ENCODE data around the gene FOXP1. TPM values are rescaled to one million over a fixed set of nuclear protein-coding genes. Genes with fewer than 3 reads are reported as not detected.

The FOXP1 gene
- total RNA-seq, 4 donors from 2014 or later, result 169 to 300 (median 202) TPM

DNA sequence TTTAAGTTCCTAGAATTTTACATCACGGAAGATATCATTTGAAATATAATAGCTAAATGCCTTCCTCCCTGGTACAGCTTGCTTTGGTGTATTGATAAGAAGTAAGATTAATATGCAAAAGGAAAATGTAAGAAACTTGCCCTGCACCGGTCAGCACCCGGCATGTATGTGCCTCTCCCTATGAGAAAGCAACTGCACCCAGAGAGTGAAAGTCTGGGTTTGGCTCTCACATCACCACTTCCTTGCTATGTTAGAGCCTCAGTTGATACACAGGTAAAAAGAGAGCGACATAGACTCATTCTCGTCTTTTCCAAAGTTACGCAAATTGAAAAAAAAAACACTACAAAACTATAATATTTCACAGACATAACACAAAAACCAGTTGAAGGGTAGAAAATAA is 96.7 kb downstream of the FOXP1 start:
- ATAC-seq, result no peak
- no peak for TF ChIP-seq EP300 (IDR thresholded peaks at IDR 0.05)
- no peak for TF ChIP-seq POLR2AphosphoS5 (IDR thresholded peaks at IDR 0.05)
- TF ChIP-seq, protein P1, sequence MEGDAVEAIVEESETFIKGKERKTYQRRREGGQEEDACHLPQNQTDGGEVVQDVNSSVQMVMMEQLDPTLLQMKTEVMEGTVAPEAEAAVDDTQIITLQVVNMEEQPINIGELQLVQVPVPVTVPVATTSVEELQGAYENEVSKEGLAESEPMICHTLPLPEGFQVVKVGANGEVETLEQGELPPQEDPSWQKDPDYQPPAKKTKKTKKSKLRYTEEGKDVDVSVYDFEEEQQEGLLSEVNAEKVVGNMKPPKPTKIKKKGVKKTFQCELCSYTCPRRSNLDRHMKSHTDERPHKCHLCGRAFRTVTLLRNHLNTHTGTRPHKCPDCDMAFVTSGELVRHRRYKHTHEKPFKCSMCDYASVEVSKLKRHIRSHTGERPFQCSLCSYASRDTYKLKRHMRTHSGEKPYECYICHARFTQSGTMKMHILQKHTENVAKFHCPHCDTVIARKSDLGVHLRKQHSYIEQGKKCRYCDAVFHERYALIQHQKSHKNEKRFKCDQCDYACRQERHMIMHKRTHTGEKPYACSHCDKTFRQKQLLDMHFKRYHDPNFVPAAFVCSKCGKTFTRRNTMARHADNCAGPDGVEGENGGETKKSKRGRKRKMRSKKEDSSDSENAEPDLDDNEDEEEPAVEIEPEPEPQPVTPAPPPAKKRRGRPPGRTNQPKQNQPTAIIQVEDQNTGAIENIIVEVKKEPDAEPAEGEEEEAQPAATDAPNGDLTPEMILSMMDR (IDR thresholded peaks at IDR 0.05), result no peak
- TF ChIP-seq POLR2A (IDR thresholded peaks at IDR 0.05), result no peak
- WGBS, 2 donors (ENCODE audit: low coverage in 1 of 2), result 84 to 88% methylated on average over 6 of the region's 6 CpGs
- Histone ChIP-seq H3K36me3 (peaks cover 2 to 20% of the 10 kb centered on the region in 2 donors), H3K4me1 (peaks cover 0 to 14% (median 0%) of the 10 kb centered on the region in 3 donors), H3K4me3 (no peak overlapping the region), H3K27me3 (no peaks in the 10 kb centered on the region), H3K9me3 (no peaks in the 10 kb centered on the region), H3K27ac (no peak overlapping the region)

DNA sequence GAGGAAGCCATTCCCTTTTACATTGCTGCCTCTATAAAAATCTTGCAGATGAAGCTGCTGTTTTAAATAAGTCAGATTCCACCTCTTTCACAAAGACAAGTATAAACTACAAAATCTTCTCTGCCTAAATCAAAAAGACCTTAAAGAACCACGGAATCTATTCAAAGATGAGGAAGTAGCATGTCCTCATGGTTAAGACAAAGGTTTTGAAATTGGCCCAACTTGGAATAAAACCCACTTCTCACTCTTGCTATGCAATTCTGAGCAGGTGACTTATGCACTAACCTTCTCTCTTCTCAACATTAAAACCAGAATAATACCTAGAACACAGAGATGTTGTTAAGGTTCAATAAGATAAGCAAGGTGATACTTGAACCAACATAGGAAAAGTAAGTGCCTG is 97.6 kb downstream of the FOXP1 start:
- WGBS, 2 donors (ENCODE audit: low coverage in 1 of 2), result 62 to 70% methylated on average over 1 of the region's 1 CpG

DNA sequence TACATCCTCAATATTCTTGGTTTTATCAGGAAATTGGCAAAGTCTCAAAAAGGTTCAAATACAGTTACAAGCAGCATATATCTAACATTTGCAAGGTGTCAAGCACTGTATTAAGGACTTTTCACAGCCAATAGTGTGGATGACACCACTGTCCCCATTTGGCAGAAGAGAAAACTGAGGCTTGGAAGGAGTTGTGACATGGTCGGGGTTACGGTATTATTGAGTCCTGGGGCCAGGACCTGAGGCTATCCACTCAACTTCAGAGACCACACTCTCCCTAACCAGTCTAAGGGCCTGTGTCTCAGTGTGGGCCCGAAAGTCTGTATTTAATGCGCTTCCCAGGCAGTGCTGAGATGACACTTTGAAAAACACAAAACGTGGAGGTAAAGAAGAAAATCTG is 99.1 kb downstream of the FOXP1 start:
- H3K4me3 ChIP-seq, result no peak overlapping the region
- no peaks in the 10 kb centered on the region for H3K27me3 ChIP-seq
- no peaks in the 10 kb centered on the region for H3K9me3 ChIP-seq
- ATAC-seq, result no peak
- 74 to 78% methylated on average over 4 of the region's 5 CpGs for WGBS, 2 donors (ENCODE audit: low coverage in 1 of 2)
- TF ChIP-seq EP300 (IDR thresholded peaks at IDR 0.05), result no peak
- TF ChIP-seq, protein P1 (IDR thresholded peaks at IDR 0.05), result no peak
- TF ChIP-seq POLR2AphosphoS5 (IDR thresholded peaks at IDR 0.05), result no peak
- no peak for TF ChIP-seq POLR2A (IDR thresholded peaks at IDR 0.05)
- no peak overlapping the region for H3K27ac ChIP-seq
- H3K36me3 ChIP-seq, result peaks cover 0 to 2% of the 10 kb centered on the region in 2 donors
- H3K4me1 ChIP-seq, result peaks cover 0 to 14% (median 0%) of the 10 kb centered on the region in 3 donors

More for the DNA sequence above, 97.6 kb downstream of the FOXP1 start:
- Histone ChIP-seq H3K4me1 (peaks cover 0 to 14% (median 0%) of the 10 kb centered on the region in 3 donors), H3K27me3 (no peaks in the 10 kb centered on the region), H3K4me3 (no peak overlapping the region), H3K27ac (no peak overlapping the region), H3K9me3 (no peaks in the 10 kb centered on the region), H3K36me3 (peaks cover 0 to 11% of the 10 kb centered on the region in 2 donors)
- ATAC-seq, result no peak
- TF ChIP-seq, protein P1 (IDR thresholded peaks at IDR 0.05), result no peak
- TF ChIP-seq POLR2A (IDR thresholded peaks at IDR 0.05), result no peak
- TF ChIP-seq EP300 (IDR thresholded peaks at IDR 0.05), result no peak

DNA sequence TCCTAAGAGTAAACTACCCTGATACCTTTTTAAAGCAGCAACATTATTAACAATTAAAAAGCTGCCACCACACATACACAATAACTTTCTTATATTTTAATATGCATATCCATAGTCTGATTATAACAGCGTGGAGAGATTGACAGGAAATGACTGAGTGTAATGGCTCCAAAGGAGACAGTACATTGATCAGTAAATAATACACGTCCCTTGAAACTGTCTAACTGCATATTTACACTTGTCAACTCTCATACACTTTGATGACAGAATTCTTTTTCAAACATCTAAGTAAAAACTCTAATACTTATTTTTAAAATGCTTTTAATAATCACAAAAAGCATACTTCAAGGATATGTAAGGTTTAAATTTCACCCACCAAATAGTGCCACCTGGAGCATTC is 99.5 kb downstream of the FOXP1 start:
- no peak for TF ChIP-seq POLR2A (IDR thresholded peaks at IDR 0.05)
- no peak for TF ChIP-seq EP300 (IDR thresholded peaks at IDR 0.05)
- TF ChIP-seq, protein P1 (IDR thresholded peaks at IDR 0.05), result no peak
- TF ChIP-seq POLR2AphosphoS5 (IDR thresholded peaks at IDR 0.05), result no peak
- Histone ChIP-seq H3K36me3 (no peaks in the 10 kb centered on the region), H3K9me3 (no peaks in the 10 kb centered on the region), H3K4me3 (no peak overlapping the region), H3K27me3 (no peaks in the 10 kb centered on the region), H3K4me1 (peaks cover 0 to 17% (median 0%) of the 10 kb centered on the region in 3 donors), H3K27ac (no peak overlapping the region)
- ATAC-seq, result no peak
- 91 to 96% methylated on average over 2 of the region's 2 CpGs for WGBS, 2 donors (ENCODE audit: low coverage in 1 of 2)

DNA sequence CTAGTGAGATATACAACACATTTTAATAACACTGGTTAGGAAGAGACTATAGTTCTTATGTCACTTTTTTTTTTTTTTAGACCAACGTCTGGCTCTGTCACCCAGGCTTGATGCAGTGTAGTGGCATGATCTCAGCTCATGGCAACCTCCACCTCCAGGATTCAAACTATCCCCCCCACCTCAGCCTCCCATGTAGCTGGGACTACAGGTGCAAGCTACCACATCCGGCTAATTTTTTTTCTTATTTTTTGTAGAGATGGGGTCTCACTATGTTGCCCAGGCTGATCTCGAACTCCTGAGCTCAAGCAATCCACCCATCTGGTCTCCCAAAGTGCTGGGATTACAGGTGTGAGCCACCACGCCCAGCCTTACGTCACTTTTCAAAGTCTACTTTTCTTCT is 100.8 kb downstream of the FOXP1 start:
- no peak for ATAC-seq
- H3K9me3 ChIP-seq, result no peaks in the 10 kb centered on the region

More for the DNA sequence above, 100.8 kb downstream of the FOXP1 start:
- TF ChIP-seq, protein P1 (IDR thresholded peaks at IDR 0.05), result no peak
- TF ChIP-seq EP300 (IDR thresholded peaks at IDR 0.05), result no peak
- no peak for TF ChIP-seq POLR2A (IDR thresholded peaks at IDR 0.05)
- TF ChIP-seq POLR2AphosphoS5 (IDR thresholded peaks at IDR 0.05), result no peak
- no peak overlapping the region for H3K27ac ChIP-seq
- H3K27me3 ChIP-seq, result no peaks in the 10 kb centered on the region
- H3K4me1 ChIP-seq, result peaks cover 0 to 16% (median 0%) of the 10 kb centered on the region in 3 donors
- H3K36me3 ChIP-seq, result no peaks in the 10 kb centered on the region
- 90 to 95% methylated on average over 3 to 5 of the region's 5 CpGs for WGBS, 2 donors (ENCODE audit: low coverage in 1 of 2)
- H3K4me3 ChIP-seq, result no peak overlapping the region
